Memory B cell (primary cell): ENCODE data around the gene STX19.
"Not testable (repeated sequence)": the region's sequence is repeated elsewhere in the genome, so short reads cannot be mapped to it uniquely, and the experiment has no call there.

Experiments
- ATAC-seq: fragments of 150-1000 bp; cut with Tn5 transposase; 2 replicates; pipeline ENCODE4 v1.10.0; 2021; ENCODE audit warnings: low read depth, mild to moderate bottlenecking, moderate library complexity
- DNase-seq, 2 donors: peaks; one replicate each; pipeline ENCODE4 v3.0.0; 2022; ENCODE audit warnings: low spot score in 2 of 2
- H3K27ac Mint-ChIP-seq: one replicate; pipeline ENCODE4 v1.8.0; 2022; ENCODE audit warnings: mild to moderate bottlenecking, moderate library complexity, mixed read lengths
- H3K27me3 Mint-ChIP-seq: one replicate; pipeline ENCODE4 v1.8.0; 2022; ENCODE audit warnings: mixed read lengths
- H3K36me3 Mint-ChIP-seq: one replicate; pipeline ENCODE4 v1.8.0; 2022; ENCODE audit warnings: mild to moderate bottlenecking, mixed read lengths
- H3K4me1 Mint-ChIP-seq: one replicate; pipeline ENCODE4 v1.8.0; 2022; ENCODE audit warnings: mixed read lengths
- H3K4me3 Mint-ChIP-seq: one replicate; pipeline ENCODE4 v1.8.0; 2022; ENCODE audit warnings: mild to moderate bottlenecking, moderate library complexity, mixed read lengths
- H3K9me3 Mint-ChIP-seq: one replicate; pipeline ENCODE4 v1.8.0; 2022; ENCODE audit warnings: mixed read lengths

STX19 gene

DNA sequence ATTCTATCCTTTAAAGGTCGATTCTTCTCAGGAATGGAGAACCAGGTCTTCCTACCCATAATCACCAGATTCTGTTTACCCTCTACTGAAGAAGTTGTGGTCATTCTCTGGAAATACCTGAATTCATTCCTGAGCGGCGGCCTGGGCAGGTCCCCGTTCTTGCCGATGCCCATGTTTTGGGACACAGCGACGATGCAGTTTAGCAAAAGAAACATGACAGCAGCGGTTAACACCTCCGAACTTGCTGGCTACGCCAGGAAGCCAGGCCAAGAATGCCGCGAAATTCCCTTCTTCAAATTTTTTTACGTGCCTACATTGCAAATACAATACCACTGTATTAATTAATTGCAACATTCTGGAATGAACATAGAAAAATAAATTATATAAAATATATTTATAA is 32.9 kb upstream of the STX19 start:
- no peak for DNase-seq
- H3K9me3 Mint-ChIP-seq: no peaks in the 10 kb centered on the region
- no peaks in the 10 kb centered on the region for H3K27me3 Mint-ChIP-seq
- no peak overlapping the region for H3K4me3 Mint-ChIP-seq
- ATAC-seq: no peak
- peak overlapping the region; percentile 51 for H3K27ac Mint-ChIP-seq
- H3K36me3 Mint-ChIP-seq: peaks cover 7% of the 10 kb centered on the region
- peaks cover 19% of the 10 kb centered on the region for H3K4me1 Mint-ChIP-seq

DNA sequence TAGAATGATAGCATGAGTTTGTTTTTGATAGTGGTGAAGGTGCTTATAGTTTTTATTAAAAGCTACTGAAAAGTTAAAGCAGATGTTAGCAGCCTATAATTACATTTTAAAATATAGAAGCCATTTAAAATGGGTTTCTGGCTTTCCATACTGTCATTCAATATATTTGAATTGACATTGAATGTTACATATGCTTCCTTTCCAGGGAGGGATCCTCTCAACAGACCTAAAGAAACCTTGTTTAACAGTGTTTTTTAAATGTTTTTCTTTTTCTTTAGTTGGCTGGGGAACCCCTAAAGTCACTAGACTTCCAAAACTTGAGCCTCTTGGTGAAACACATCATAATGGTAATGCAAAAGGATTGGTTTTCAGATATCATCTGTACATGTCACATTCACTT is 22.1 kb upstream of the STX19 start:
- no peak for DNase-seq
- peaks cover 5% of the 10 kb centered on the region for H3K36me3 Mint-ChIP-seq
- no peaks in the 10 kb centered on the region for H3K9me3 Mint-ChIP-seq
- H3K4me3 Mint-ChIP-seq: no peak overlapping the region
- H3K27ac Mint-ChIP-seq: no peak overlapping the region
- ATAC-seq: no peak
- H3K4me1 Mint-ChIP-seq: no peaks in the 10 kb centered on the region
- H3K27me3 Mint-ChIP-seq: no peaks in the 10 kb centered on the region

- H3K27me3 Mint-ChIP-seq: no peaks in the 10 kb centered on the region
- H3K36me3 Mint-ChIP-seq: peaks cover 5% of the 10 kb centered on the region
- H3K4me3 Mint-ChIP-seq: no peak overlapping the region
- H3K27ac Mint-ChIP-seq: no peak overlapping the region
- ATAC-seq (no peak), DNase-seq (no peak)
- H3K4me1 Mint-ChIP-seq: no peaks in the 10 kb centered on the region
- H3K9me3 Mint-ChIP-seq: no peaks in the 10 kb centered on the region
Observed at GRCh38 chr3:94049267-94049666, 20.9 kb upstream of the STX19 start.

GRCh38 chr3:94046533-94046932 is 18.1 kb upstream of the STX19 start:
- ATAC-seq (no peak), DNase-seq (no peak)
- Mint-ChIP-seq H3K27me3 (no peaks in the 10 kb centered on the region), H3K27ac (no peak overlapping the region), H3K4me3 (no peak overlapping the region), H3K9me3 (no peaks in the 10 kb centered on the region), H3K4me1 (no peaks in the 10 kb centered on the region), H3K36me3 (peaks cover 10% of the 10 kb centered on the region)

GRCh38 chr3:94044100-94044936 is 15.9 kb upstream of the STX19 start:
- not testable (repeated sequence) for H3K4me3 Mint-ChIP-seq, ATAC-seq, H3K4me1 Mint-ChIP-seq, H3K27me3 Mint-ChIP-seq, DNase-seq, H3K9me3 Mint-ChIP-seq, H3K36me3 Mint-ChIP-seq, H3K27ac Mint-ChIP-seq

DNA sequence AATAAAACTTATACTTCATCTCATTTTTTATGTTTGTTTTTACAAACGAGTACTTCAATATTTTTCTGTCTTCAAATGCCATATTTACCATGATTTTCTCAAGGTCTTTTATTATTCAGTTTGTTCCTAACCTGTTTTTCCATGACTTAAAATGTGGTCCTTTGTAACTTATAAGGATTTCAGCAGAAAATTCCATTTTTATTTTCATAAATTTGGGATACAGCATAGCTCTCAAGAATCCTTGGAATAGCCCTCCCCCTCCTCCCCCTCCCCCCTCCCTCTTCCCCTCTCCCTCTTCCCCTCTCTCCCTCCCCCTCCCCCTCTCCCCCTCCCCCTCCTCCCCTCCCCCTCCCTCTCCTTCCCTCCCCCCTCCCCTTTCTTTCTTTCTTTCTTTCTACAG is 14.9 kb upstream of the STX19 start:
- DNase-seq: no peak
- ATAC-seq: no peak
- no peaks in the 10 kb centered on the region for H3K27me3 Mint-ChIP-seq
- H3K4me3 Mint-ChIP-seq: no peak overlapping the region
- H3K4me1 Mint-ChIP-seq: no peaks in the 10 kb centered on the region
- H3K9me3 Mint-ChIP-seq: no peaks in the 10 kb centered on the region
- H3K27ac Mint-ChIP-seq: no peak overlapping the region
- H3K36me3 Mint-ChIP-seq: peaks cover 10% of the 10 kb centered on the region

DNA sequence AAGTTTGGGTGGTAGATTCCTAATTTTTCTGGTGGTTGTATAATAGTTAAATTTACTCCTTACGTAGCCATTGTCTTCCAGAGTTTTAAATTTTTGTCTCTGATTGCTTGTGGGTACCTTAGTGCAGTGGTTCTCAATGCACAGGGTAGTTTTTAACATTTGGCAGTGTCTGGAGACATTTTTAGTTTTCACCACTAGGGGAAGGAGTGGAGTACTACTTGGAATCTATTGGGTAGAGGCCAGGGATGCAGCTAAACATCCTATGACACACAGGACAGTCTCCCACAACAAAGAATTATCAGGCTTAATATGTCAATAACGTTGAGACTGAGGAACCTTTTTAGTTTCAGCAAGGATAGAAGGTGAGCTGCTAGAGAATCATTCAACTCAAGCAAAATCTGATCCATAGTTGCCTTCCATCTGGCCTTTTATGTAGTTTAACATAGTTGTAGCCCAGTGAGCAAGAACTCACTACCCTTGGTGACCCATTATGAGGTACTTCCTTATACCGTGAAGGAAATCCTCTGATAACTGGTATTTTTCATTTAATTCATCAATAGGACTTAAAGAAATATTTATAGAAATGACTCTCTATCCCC is 8.6 kb upstream of the STX19 start:
- H3K36me3 Mint-ChIP-seq: no peaks in the 10 kb centered on the region
- ATAC-seq: no peak
- H3K27me3 Mint-ChIP-seq: no peaks in the 10 kb centered on the region
- H3K4me3 Mint-ChIP-seq: no peak overlapping the region
- no peaks in the 10 kb centered on the region for H3K9me3 Mint-ChIP-seq
- H3K27ac Mint-ChIP-seq: no peak overlapping the region
- no peaks in the 10 kb centered on the region for H3K4me1 Mint-ChIP-seq
- no peak for DNase-seq

- H3K27ac Mint-ChIP-seq: no peak overlapping the region
- no peak overlapping the region for H3K4me3 Mint-ChIP-seq
- no peaks in the 10 kb centered on the region for H3K4me1 Mint-ChIP-seq
- no peak for ATAC-seq
- no peaks in the 10 kb centered on the region for H3K36me3 Mint-ChIP-seq
- H3K9me3 Mint-ChIP-seq: no peaks in the 10 kb centered on the region
- DNase-seq: no peak
- H3K27me3 Mint-ChIP-seq: no peaks in the 10 kb centered on the region
Observed at GRCh38 chr3:94026623-94027022, 1.8 kb downstream of the STX19 start.

DNA sequence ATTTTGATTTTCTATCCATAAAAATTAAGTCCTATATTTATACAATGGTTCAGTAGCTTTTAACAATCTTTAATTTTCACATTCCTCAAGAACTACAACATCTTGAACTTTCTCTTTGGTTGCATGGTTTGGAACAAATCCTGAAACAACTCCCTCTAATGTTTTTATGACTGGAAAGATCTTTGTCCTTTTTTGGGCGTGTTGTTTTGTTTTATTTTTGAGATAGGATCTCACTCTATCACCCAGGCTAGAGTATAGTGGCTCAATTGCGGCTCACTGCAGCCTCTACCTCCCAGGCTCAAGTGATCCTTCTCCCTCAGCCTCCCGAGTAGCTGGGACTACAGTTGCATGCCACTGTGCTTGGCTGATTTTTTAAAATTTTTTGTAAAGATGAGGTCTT is 4.0 kb downstream of the STX19 start:
- no peaks in the 10 kb centered on the region for H3K4me1 Mint-ChIP-seq
- ATAC-seq (no peak), DNase-seq (no peak)
- no peaks in the 10 kb centered on the region for H3K27me3 Mint-ChIP-seq
- H3K9me3 Mint-ChIP-seq: no peaks in the 10 kb centered on the region
- H3K36me3 Mint-ChIP-seq: peaks cover 2% of the 10 kb centered on the region
- no peak overlapping the region for H3K27ac Mint-ChIP-seq
- H3K4me3 Mint-ChIP-seq: no peak overlapping the region

GRCh38 chr3:94020293-94020692 is 8.1 kb downstream of the STX19 start:
- no peak overlapping the region for H3K4me3 Mint-ChIP-seq
- no peak overlapping the region for H3K27ac Mint-ChIP-seq
- ATAC-seq: no peak
- no peaks in the 10 kb centered on the region for H3K9me3 Mint-ChIP-seq
- H3K27me3 Mint-ChIP-seq: no peaks in the 10 kb centered on the region
- DNase-seq: no peak
- H3K36me3 Mint-ChIP-seq: peaks cover 2% of the 10 kb centered on the region
- H3K4me1 Mint-ChIP-seq: no peaks in the 10 kb centered on the region

DNA sequence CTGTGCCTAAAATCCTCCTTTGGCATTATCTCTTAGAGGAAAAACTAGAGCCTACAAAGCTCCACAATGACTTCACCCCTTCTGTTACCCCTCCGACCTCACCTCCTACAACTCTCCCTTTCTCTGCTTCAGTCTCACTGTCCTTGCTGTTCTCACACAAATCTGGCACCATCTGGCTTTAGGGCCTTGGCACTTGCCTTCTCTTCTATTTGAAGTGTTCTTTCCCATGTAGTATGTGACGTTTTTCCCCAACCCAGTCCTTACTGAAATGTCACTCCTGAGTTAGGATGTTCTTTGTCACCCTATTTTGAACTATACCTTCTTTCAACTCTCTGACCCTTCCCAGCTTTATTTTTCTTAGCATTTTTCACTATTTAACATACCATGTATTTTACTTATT is 8.7 kb downstream of the STX19 start:
- ATAC-seq (no peak), DNase-seq (no peak)
- peaks cover 5% of the 10 kb centered on the region for H3K4me1 Mint-ChIP-seq
- no peaks in the 10 kb centered on the region for H3K27me3 Mint-ChIP-seq
- peaks cover 2% of the 10 kb centered on the region for H3K36me3 Mint-ChIP-seq
- no peak overlapping the region for H3K4me3 Mint-ChIP-seq
- H3K27ac Mint-ChIP-seq: no peak overlapping the region
- H3K9me3 Mint-ChIP-seq: no peaks in the 10 kb centered on the region

DNA sequence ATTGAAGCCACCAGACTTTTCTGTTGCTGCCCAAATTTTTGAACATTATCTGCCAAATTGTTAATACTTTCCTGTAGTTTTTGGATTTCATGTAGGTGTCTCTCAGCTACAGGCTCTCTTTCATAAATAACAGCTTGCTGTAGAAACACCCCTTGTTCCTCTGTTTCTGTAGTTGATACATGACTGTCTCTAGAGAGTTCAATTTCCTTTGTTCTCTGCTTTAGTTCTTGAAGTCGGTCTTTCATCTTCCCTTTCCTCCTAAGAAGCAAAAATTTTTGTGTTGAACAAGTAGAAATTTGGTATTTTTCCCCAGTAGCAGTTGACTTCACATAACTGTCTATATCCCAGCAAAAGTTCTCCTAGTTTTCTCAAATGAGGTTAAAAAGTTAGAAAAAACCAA is 13.4 kb downstream of the STX19 start:
- ATAC-seq: no peak
- H3K9me3 Mint-ChIP-seq: no peaks in the 10 kb centered on the region

GRCh38 chr3:94012185-94012584 is 16.2 kb downstream of the STX19 start:
- DNase-seq: no peak
- no peak overlapping the region for H3K27ac Mint-ChIP-seq
- H3K36me3 Mint-ChIP-seq: peaks cover 7% of the 10 kb centered on the region
- ATAC-seq: no peak
- peaks cover 10% of the 10 kb centered on the region for H3K4me1 Mint-ChIP-seq
- no peaks in the 10 kb centered on the region for H3K27me3 Mint-ChIP-seq
- H3K9me3 Mint-ChIP-seq: no peaks in the 10 kb centered on the region
- no peak overlapping the region for H3K4me3 Mint-ChIP-seq

More for the DNA sequence above, 13.4 kb downstream of the STX19 start:
- H3K36me3 Mint-ChIP-seq: peaks cover 7% of the 10 kb centered on the region
- H3K27ac Mint-ChIP-seq: peak overlapping the region; percentile 20
- H3K4me3 Mint-ChIP-seq: no peak overlapping the region
- H3K4me1 Mint-ChIP-seq: peaks cover 10% of the 10 kb centered on the region
- H3K27me3 Mint-ChIP-seq: no peaks in the 10 kb centered on the region
- DNase-seq: no peak

DNA sequence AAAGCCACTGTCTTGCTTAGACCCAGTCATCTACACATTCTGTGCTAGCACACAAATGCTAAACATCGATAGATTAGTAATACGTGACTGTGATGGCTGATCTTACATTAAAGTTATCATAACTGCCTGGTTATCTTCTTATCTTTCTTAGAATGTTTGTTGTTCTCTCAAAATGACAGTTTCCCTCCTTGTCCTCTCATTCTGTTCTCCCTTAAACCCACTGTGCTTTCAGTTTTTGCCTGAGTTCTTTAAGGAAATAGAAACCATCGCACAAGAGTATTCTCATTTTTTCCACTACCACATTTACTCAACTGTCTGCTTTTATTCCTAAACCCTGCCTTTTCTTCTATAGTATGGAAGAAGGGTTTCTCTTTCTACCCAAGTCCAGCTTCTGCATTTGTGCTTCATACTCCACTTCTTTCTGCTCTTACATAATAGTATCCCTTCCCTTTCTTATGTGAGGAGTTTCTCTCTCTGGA is 17.1 kb downstream of the STX19 start:
- Mint-ChIP-seq H3K4me3 (no peak overlapping the region), H3K36me3 (peaks cover 8% of the 10 kb centered on the region), H3K27me3 (no peaks in the 10 kb centered on the region), H3K9me3 (no peaks in the 10 kb centered on the region), H3K27ac (peak overlapping the region; percentile 4), H3K4me1 (peaks cover 10% of the 10 kb centered on the region)
- no peak for DNase-seq
- ATAC-seq: no peak

DNA sequence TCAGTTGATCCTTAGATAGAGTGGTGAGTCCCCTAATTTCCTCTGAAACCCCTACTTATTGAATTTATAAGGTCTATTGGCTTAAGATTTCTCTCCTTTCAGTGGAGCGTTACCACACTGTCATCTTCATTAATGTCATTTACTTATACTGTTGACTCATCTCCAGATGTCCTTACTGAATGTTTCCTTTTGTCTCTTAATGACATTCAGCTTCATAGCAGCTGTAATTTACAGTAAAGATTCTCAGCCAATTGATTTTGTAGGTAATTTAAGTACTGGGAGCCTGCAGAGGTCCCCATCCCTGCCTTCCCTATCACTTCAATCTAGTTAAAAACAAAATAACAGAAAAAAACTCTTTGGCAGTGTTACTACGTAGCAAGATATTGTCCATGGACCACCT is 18.8 kb downstream of the STX19 start:
- no peaks in the 10 kb centered on the region for H3K27me3 Mint-ChIP-seq
- ATAC-seq (no peak), DNase-seq (no peak)
- peaks cover 9% of the 10 kb centered on the region for H3K36me3 Mint-ChIP-seq
- H3K27ac Mint-ChIP-seq: no peak overlapping the region
- H3K9me3 Mint-ChIP-seq: no peaks in the 10 kb centered on the region
- H3K4me1 Mint-ChIP-seq: peaks cover 5% of the 10 kb centered on the region
- no peak overlapping the region for H3K4me3 Mint-ChIP-seq
